OCI-M1 (cell line): ENCODE results near the gene TMPRSS7.
A peak's percentile ranks its signal among the peaks of the same experiment; 100 is the strongest.
"Not testable (repeated sequence)": the region's sequence is repeated elsewhere in the genome, so short reads cannot be mapped to it uniquely, and the experiment has no call there.

Experiments
- DNase-seq: peaks from one replicate; lab custom pipeline; 2025; lab: John Stamatoyannopoulos, UW

The TMPRSS7 gene

GRCh38 chr3:112061152-112061551 is 26.6 kb downstream of the TMPRSS7 start:
- no peak for DNase-seq

DNA sequence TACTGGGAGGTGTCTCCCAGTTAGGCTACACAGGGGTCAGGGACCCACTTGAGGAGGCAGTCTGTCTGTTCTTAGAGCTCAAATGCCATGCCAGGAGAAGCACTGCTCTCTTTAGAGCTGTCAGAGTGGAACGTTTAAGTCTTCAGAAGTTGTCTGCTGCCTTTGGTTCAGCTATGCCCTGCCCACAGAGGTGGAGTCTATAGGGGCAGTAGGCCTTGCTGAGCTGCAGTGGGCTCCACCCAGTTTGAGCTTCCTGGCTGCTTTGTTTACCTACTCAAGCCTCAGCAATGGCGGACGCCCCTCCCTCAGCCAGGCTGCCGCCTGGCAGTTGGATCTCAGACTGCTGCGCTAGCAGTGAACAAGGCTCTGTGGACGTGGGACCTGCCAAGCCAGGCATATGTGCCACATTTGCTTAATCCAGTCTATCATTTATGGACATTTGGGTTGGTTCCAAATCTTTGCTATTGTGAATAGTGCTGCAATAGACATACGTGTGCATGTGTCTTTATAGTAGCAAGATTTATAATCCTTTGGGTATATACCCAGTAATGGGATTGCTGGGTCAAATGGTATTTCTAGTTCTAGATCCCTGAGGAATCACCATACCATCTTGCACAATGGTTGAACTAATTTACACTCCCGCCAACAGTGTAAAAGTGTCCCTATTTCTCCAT is 38.0 kb downstream of the TMPRSS7 start:
- not testable (repeated sequence) for DNase-seq

DNA sequence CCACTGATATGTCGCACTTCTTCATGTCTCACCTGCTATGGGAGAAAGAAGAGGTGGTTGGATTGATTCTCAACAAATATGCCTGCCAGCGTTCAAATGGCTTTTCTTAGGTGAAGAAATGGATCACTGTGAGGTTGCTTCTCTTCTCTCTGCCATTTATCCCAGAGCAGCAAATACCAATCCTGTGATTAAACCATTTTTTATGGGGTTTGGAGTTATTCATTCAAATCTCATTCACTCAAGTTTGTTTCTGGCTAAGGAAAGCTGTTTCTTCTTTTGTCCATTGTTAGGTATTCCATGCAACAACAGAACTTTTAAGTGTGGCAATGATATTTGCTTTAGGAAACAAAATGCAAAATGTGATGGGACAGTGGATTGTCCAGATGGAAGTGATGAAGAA is 39.5 kb downstream of the TMPRSS7 start:
- DNase-seq: no peak

- peak; percentile 47 for DNase-seq
Measured at GRCh38 chr3:112074616-112075497, 40.3 kb downstream of the TMPRSS7 start.

- DNase-seq: no peak
Measured at GRCh38 chr3:112078125-112079083, 43.9 kb downstream of the TMPRSS7 start.

- no peak for DNase-seq
Measured at GRCh38 chr3:112083239-112083638, 48.7 kb downstream of the TMPRSS7 start.

DNA sequence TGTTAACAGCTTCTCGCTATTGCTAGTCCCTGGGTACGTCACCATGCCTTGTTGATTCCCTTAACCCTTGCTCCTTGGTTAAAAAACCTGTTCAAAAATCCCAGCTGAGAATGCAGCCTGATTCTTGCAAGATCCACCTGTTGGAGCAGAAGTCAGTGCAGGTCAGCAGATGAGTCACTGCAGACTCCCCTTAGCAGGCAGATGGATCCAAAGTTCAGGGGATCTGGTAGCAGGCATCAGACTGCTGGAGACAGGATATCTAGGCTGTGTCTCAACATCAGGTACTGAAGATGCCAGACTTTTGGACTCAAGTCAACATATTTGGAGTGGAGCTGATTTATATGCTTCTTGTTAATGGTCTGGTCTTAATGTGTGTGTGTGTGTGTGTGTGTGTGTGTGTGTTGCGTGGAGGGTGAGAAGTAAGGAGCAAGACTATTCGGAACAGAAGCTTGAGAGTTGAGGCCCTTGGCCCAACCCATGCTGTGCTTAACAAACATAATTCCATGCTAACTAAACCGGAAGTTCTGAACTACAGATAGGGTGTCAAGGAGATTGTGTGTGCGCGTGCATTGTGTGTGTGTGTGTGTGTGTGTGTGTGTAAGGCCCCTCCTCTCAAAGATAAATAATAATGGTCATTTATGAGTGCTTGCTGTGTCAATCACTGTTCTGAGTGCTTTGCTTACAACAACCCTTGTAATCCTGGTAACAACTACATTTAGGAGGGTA is 50.6 kb downstream of the TMPRSS7 start:
- no peak for DNase-seq

DNA sequence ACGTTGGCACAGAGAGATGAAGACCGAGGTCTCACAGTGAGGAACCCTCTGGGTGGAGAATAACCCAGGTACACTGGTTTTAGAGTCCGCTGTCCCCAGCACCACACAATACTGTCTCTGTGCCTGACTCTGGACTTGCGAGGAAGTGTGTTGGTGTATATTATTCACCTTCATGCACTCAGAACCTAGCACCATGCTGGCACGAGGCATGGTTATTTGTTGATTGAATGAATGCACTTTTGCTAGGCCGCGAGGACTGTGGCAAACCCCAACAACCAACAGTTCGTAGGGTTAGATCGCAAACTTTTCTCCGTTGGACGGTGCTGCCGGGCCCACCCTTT is 51.2 kb downstream of the TMPRSS7 start:
- no peak for DNase-seq

DNA sequence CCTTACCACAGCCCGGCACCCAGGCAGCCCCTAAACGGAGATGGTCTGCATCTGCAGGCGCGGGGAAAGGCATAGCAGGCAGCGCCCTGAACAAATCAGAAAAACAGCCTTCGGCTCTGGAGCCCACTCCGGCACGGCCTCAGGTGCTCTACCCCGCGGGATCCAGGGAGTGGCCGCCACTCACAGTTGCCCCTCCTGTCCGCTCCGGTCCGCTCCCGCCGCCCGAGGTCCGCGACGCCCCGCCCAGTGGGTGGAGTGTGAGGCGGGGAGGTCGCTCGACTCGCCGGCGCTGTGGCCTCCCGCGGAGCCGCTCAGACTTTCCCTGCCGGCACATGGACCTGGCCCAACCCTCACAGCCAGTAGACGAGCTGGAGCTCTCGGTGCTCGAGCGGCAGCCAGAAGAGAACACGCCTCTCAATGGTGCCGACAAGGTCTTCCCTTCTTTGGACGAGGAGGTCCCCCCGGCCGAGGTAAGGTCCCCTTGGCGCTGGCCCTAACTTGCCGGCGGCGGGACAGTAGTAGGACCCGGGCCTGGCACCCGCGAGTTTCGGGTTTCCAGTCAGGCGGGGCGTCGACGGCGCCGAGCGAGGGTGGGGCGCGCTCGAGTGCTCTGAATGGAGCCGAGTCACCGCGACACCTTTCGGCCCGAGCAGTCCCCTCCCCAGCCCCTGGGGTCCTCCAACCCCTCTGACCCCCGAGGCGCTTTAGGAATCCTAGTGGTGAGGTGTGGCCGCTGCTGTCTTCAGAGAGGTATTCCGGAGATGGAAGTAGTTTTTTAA is 51.7 kb downstream of the TMPRSS7 start, which contains the start of gene C3orf52:
Gene C3orf52, plus strand, starts transcription at position 314 of the 779 bp plus-strand sequence. Its CDS starts 19 bp downstream, at position 333.
- no peak for DNase-seq

- DNase-seq: no peak
Measured at GRCh38 chr3:112086875-112087524, 52.5 kb downstream of the TMPRSS7 start.

GRCh38 chr3:112087746-112088145 is 53.2 kb downstream of the TMPRSS7 start:
- no peak for DNase-seq

DNA sequence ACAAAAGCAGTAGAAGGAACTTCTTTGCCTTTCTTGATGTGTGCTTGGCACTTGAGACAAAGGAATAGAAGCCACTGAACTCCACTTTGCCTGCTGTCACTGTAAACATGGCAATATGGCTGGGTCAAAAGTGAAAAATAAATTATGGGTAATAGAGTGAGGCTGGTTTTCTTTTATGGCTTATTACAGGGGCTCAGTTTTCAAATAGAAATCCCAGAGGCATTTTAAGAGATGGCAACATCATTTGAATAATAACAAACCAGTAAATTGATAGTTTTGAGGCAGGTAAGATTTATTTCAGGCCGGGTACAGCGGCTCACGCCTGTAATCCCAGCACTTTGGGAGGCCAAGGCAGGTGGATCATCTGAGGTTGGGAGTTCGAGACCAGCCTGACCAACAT is 54.4 kb downstream of the TMPRSS7 start:
- no peak for DNase-seq

DNA sequence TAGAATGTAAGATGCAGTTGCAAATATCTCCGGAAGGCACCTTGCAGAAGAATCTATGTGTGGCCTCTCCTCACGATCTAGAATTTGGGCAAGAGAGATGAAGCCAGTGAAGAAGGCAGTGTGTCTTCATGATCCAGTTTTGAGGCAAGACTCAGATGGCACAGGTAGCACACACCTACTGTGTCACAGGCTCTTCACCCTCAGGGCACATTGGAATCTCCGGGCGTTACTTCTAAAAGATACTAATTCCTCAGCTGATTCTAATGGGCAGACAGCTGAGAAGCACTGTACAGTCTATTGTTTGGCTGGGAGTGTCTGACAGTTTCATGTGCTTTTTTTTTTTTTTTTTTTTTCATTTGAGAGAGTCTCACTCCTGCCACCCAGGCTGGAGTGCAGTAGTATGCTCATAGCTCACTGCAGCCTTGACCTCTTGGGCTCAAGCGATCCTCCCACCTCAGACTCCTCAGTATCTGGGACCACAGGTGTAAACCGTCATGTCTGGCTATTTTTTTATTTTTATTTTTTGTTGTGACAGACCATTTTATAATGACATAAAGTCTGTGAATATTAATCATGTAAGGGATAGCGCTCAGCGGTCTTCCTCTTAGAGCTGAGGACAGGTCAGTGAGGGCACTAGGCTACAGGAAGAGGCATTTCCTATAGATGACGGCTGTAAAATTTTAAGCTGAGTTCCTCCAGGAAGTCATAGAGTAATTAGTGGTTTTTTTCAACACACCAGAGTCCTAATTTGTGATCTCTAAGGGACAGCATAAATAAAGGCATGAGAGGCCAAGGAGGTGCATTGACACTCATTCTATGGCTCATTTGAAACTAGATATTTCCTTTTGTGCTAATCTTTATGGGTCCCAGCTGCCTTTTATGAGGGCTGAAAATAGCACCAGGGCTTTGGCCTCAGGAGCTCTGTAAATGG is 55.7 kb downstream of the TMPRSS7 start:
- no peak for DNase-seq

DNA sequence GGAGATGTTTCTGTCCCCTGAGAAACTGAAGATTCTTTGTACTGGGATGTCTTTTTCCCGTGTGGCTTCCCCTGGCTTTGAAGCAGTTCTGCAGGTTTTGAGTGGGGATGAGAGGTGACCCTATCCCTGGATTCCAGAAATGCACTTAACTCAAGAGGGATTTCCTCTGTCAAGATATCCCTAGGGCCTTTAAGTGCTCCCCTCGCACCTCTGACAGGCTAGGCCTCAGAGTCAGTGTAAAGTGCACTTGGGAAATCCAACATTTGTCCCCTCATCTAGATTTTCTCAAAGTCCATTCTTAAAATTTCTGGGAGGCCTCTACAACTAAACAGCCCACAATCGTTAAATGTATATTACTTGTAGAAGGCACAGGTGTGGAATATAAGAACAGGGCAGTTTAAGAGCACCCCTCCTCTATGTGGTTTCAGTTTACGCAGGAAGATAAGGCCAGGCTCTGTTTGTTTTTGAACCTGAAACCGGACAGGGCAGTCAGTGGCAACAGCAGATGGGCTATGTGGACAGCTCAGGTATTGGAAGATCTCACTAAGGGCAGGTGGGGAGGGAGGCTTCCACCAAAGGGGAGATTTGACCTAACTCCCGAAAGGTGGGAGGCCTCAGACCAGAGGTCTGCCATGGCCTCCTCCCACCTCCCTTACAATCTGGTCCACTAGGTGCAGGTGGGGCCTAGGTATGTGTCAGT is 56.5 kb downstream of the TMPRSS7 start:
- no peak for DNase-seq

DNA sequence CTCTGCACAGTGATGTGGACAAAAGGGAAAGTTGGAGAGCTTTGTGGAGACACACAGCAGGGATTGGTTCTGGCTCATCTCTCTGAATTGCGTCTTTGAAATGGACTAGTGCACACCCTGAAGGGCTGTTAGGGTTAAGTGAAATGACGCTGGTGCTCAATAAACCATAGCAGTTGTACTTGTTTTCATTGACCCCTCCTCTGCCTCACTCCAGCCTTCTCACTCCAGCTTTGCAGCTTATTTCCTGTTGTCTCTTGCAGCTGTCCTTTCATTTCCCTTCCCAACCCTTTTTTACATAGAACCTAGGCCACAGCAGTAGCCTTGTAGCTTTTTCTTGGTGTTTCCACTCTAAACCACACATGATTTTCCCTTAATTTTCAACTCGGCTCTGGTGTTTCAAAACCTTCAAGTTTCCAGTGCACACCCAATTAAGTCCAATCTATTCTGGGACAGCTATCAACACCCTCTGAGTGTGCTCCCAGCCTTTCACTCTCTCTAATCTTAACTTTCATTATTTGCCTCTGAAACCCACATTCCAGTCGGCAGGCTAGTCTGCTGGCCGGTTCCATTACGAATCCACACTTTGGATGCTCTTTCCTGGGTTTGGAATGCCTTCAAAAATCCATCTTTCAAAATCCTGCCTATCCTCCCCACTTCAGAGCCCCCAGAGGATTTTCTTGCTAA is 58.1 kb downstream of the TMPRSS7 start:
- no peak for DNase-seq

- no peak for DNase-seq
Measured at GRCh38 chr3:112093180-112093522, 58.6 kb downstream of the TMPRSS7 start.

- no peak for DNase-seq
Measured at GRCh38 chr3:112095731-112096130, 61.2 kb downstream of the TMPRSS7 start.

GRCh38 chr3:112096176-112096575 is 61.6 kb downstream of the TMPRSS7 start:
- no peak for DNase-seq
